Smooth muscle cell of the brain vasculature (primary cell): Measurements from ENCODE around the gene F13A1.

Experiments
- DNase-seq: peaks from one replicate; pipeline ENCODE4 v3.0.0-alpha.2; 2012; ENCODE audit warnings: low read depth, low spot score

The F13A1 gene

GRCh38 chr6:6193221-6193745 is 127.2 kb downstream of the F13A1 start:
- DNase-seq: no peak

GRCh38 chr6:6191909-6192308 is 128.6 kb downstream of the F13A1 start:
- DNase-seq: no peak

- DNase-seq: no peak
Observed at GRCh38 chr6:6191476-6191875, 129.0 kb downstream of the F13A1 start.

- no peak for DNase-seq
Observed at GRCh38 chr6:6180684-6181083, 139.8 kb downstream of the F13A1 start.

GRCh38 chr6:6179858-6180623 is 140.4 kb downstream of the F13A1 start:
- no peak for DNase-seq

GRCh38 chr6:6178795-6179194 is 141.7 kb downstream of the F13A1 start:
- no peak for DNase-seq

- DNase-seq: no peak
Observed at GRCh38 chr6:6177754-6178153, 142.7 kb downstream of the F13A1 start.

GRCh38 chr6:6176586-6177228 is 143.8 kb downstream of the F13A1 start:
- no peak for DNase-seq

- no peak for DNase-seq
Observed at GRCh38 chr6:6176127-6176526, 144.3 kb downstream of the F13A1 start.

- DNase-seq: no peak
Observed at GRCh38 chr6:6169141-6169540, 151.3 kb downstream of the F13A1 start.

GRCh38 chr6:6166064-6166463 is 154.4 kb downstream of the F13A1 start:
- DNase-seq: no peak

GRCh38 chr6:6164367-6164766 is 156.1 kb downstream of the F13A1 start:
- no peak for DNase-seq

- no peak for DNase-seq
Observed at GRCh38 chr6:6154335-6154734, 166.1 kb downstream of the F13A1 start.

- no peak for DNase-seq
Observed at GRCh38 chr6:6152060-6152459, 168.4 kb downstream of the F13A1 start.

- no peak for DNase-seq
Observed at GRCh38 chr6:6148192-6148815, 172.2 kb downstream of the F13A1 start.

- DNase-seq: no peak
Observed at GRCh38 chr6:6131492-6132109, 188.9 kb downstream of the F13A1 start.

- DNase-seq: no peak
Observed at GRCh38 chr6:6125495-6125894, 195.0 kb downstream of the F13A1 start.

GRCh38 chr6:6123803-6124202 is 196.7 kb downstream of the F13A1 start:
- DNase-seq: no peak

GRCh38 chr6:6121943-6122342 is 198.5 kb downstream of the F13A1 start:
- no peak for DNase-seq

GRCh38 chr6:6105472-6106036 is 214.9 kb downstream of the F13A1 start:
- no peak for DNase-seq
